ENCODE data around the gene CDKN3. TPM values are rescaled to one million over a fixed set of nuclear protein-coding genes. Genes with fewer than 3 reads are reported as not detected.

The CDKN3 gene
- total RNA-seq, 1 experiment from 2014 or later = 62.5 TPM

DNA sequence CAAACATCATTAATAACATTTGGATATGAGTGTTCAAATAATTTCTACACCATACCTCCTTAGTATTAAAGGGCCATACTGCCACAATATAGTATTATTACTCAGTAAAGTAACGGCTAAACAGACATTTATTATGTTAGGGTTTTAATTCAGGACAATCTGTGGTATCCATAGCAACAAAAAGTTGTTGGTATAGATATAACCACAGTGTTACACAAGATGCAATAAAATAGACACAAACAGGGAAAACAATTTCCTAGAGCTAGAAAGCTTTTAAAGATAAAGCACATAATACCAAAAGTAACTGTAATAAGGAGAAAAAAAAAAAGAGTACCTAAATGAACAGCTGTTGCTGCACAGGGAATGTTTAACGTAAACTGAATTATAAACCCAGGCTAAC is 28.3 kb downstream of the CDKN3 start:
- H3K4me1 ChIP-seq (ENCODE audit: control insufficient read depth in 1 of 2, insufficient read depth in 2 of 2, low read length in 2 of 2) = peaks cover 0 to 5% of the 10 kb centered on the region in 2 experiments; a peak in 1 of 4 replicates
- ChIA-PET RAD21 (ENCODE audit: low non-redundant PET in 1 of 2, low total read pairs in 2 of 2, uncharacterized antibody in 2 of 2, unreplicated experiment in 2 of 2) (no interaction called here), CTCF (no interaction called here), POLR2A (no interaction called here)
- no peak overlapping the region for H3K27ac ChIP-seq (ENCODE audit: low read depth, low read length)
- no peaks in the 10 kb centered on the region for H3K9me3 ChIP-seq (ENCODE audit: control insufficient read depth in 1 of 2, insufficient read depth in 1 of 2, low read depth in 1 of 2, low read length in 2 of 2)
- ATAC-seq = no peak
- H3K9me2 ChIP-seq (ENCODE audit: insufficient read depth) = no peaks in the 10 kb centered on the region
- TF ChIP-seq CEBPB (IDR thresholded peaks at IDR 0.05; ENCODE audit: low read depth) (no peak), SIN3A (IDR thresholded peaks at IDR 0.05; ENCODE audit: low read depth) (no peak), EZH2 (IDR thresholded peaks at IDR 0.05) (no peak), TCF7L2 (IDR thresholded peaks at IDR 0.05; ENCODE audit: borderline replicate concordance, extremely low read depth, insufficient read depth, insufficient read length) (no peak), POLR2AphosphoS5 (IDR thresholded peaks at IDR 0.05; ENCODE audit: low read depth, low read length) (no peak), CBX3 (IDR thresholded peaks at IDR 0.05; ENCODE audit: low read depth) (no peak), ZBTB33 (IDR thresholded peaks at IDR 0.05; ENCODE audit: extremely low read depth, insufficient replicate concordance, low read length) (no peak)
- peaks cover 16% of the 10 kb centered on the region for H3K79me2 ChIP-seq (ENCODE audit: insufficient read depth, low read length)
- DNase-seq (ENCODE audit: low read depth, low spot score) = no peak
- no peak overlapping the region for H2AFZ ChIP-seq (ENCODE audit: low read depth, low read length, poor library complexity, severe bottlenecking)
- no peaks in the 10 kb centered on the region for H3K27me3 ChIP-seq (ENCODE audit: insufficient read depth, low read length)
- H3K9ac ChIP-seq (ENCODE audit: low read length) = no peak overlapping the region
- intact Hi-C loops (cut with micrococcal nuclease) = no loop called here
- no peak overlapping the region for H3K4me2 ChIP-seq (ENCODE audit: low read length)
- H3K4me3 ChIP-seq (replicated peaks in 1 of 2; ENCODE audit: low read depth in 1 of 2, low read length in 2 of 2) = no peak overlapping the region
- no TSS peak for BruUV-seq (replicated peaks)
- no peaks in the 10 kb centered on the region for H4K20me1 ChIP-seq (ENCODE audit: insufficient read depth)
- H3K36me3 ChIP-seq (ENCODE audit: control insufficient read depth in 1 of 2, insufficient read depth in 2 of 2, low read length in 2 of 2) = peaks cover 10 to 32% of the 10 kb centered on the region in 2 experiments; a peak in 3 of 4 replicates
